Panc1 (cell line): ENCODE results near the gene CTSO. TPM values are rescaled to one million over a fixed set of nuclear protein-coding genes. Genes with fewer than 3 reads are reported as not detected.

Source experiments
- ATAC-seq: fragments of 200-7000 bp; cut with Tn5 transposase; 2 replicates; pipeline ENCODE4 v1.9.1; 2020; ENCODE audit warnings: mild to moderate bottlenecking, moderate library complexity
- BruUV-seq: library from RNA; stranded (reverse); fragments of 400-500 nt; replicated peaks from 2 replicates; lab custom pipeline; 2021; lab: Mats Ljungman, UMichigan
- CTCF ChIA-PET: fragments of 300-600 bp; sonication (Branson Sonifier 250); formaldehyde crosslinking; loops from one replicate; lab custom pipeline; 2022; ENCODE audit warnings: antibody characterized with exemption; lab: Charles Lee
- POLR2A ChIA-PET: fragments of 300-600 bp; sonication (Branson Sonifier 250); formaldehyde crosslinking; loops from one replicate; lab custom pipeline; 2022; ENCODE audit warnings: antibody characterized with exemption; lab: Charles Lee
- DNase-seq: peaks from one replicate; pipeline ENCODE4 v3.0.0-alpha.2; 2010; ENCODE audit warnings: low read depth, low spot score
- H3K27ac ChIP-seq: 2 replicates; pipeline ENCODE4 v1.5.1; 2011; ENCODE audit warnings: mild to moderate bottlenecking, low read length, inconsistent platforms
- H3K27me3 ChIP-seq: fragments of 200-500 bp; sonication (Bioruptor generic); 2 replicates; pipeline ENCODE4 v1.6.0; 2014; ENCODE audit warnings: low read length, inconsistent platforms; ENCODE audit not compliant: control insufficient read depth, insufficient read depth
- H3K36me3 ChIP-seq: fragments of 200-500 bp; sonication (Bioruptor generic); 2 replicates; pipeline ENCODE4 v1.5.1; 2014; ENCODE audit warnings: inconsistent platforms, mild to moderate bottlenecking, low read length, moderate library complexity; ENCODE audit not compliant: control insufficient read depth, insufficient read depth
- H3K4me1 ChIP-seq: 2 replicates; pipeline ENCODE4 v1.5.1; 2011; ENCODE audit warnings: inconsistent platforms, mild to moderate bottlenecking, low read length, moderate library complexity; ENCODE audit not compliant: control insufficient read depth, insufficient read depth
- H3K4me3 ChIP-seq, 2 experiments: 2 replicates each; pipeline ENCODE4 v1.5.1; 2011 to 2012; ENCODE audit warnings: low read depth in 2 of 2, low read length in 2 of 2, mild to moderate bottlenecking in 2 of 2, inconsistent platforms in 1 of 2, moderate library complexity in 1 of 2
- H3K9me3 ChIP-seq: fragments of 200-500 bp; sonication (Bioruptor generic); 2 replicates; pipeline ENCODE4 v1.5.1; 2014; ENCODE audit warnings: low read depth, mild to moderate bottlenecking, inconsistent platforms, low read length, moderate library complexity; ENCODE audit not compliant: control insufficient read depth, insufficient read depth
- POLR2AphosphoS5 ChIP-seq: IDR thresholded peaks from 2 replicates; pipeline ENCODE4 v1.6.1; 2012; ENCODE audit warnings: mild to moderate bottlenecking, low read depth, low read length, moderate library complexity
- SIN3A ChIP-seq: IDR thresholded peaks from 2 replicates; pipeline ENCODE4 v1.6.1; 2012; ENCODE audit warnings: low read depth, mild to moderate bottlenecking, low read length, moderate library complexity, borderline replicate concordance; ENCODE audit not compliant: insufficient read depth
- TCF7L2 ChIP-seq: IDR thresholded peaks from 2 replicates; pipeline ENCODE4 v1.6.1; 2011; ENCODE audit warnings: mild to moderate bottlenecking, low read depth, low read length, inconsistent platforms
- in situ Hi-C: cut with HindIII; loops from 2 replicates; pipeline ENCODE4 v1.10.0; 2016; ENCODE audit warnings: low sequenced_read_pairs, low pct_unique_long_range_greater_than_20kb
- intact Hi-C: fragments of 100-400 bp; cut with micrococcal nuclease; formaldehyde crosslinking; loops from one replicate; pipeline ENCODE4 v1.10.0; 2022; ENCODE audit not compliant: unreplicated experiment
- total RNA-seq: library from RNA; stranded (reverse); gene quantifications from one replicate; pipeline ENCODE4 v1.2.1, GENCODE V29; 2021; ENCODE audit not compliant: unreplicated experiment
- TF ChIP-seq, protein P1 (sequence below): fragments of 450-650 bp; IDR thresholded peaks from 2 replicates; pipeline ENCODE4 v1.5.1; 2017; ENCODE audit warnings: mild to moderate bottlenecking
- TF ChIP-seq, protein P2 (sequence below), 2 experiments: IDR thresholded peaks; 2 replicates each; pipeline ENCODE4 v1.6.1; 2011 to 2012; ENCODE audit warnings: low read depth in 2 of 2, control low read depth in 1 of 2, low read length in 1 of 2, mild to moderate bottlenecking in 1 of 2, moderate library complexity in 1 of 2; ENCODE audit not compliant: insufficient read depth in 1 of 2

Gene CTSO
- total RNA-seq, 1 experiment from 2014 or later: 3.3 TPM

- Histone ChIP-seq H3K27ac (no peak overlapping the region), H3K4me1 (no peaks in the 10 kb centered on the region)
- POLR2A ChIA-PET: no interaction called here
Measured at GRCh38 chr4:155966171-155966570, 12.5 kb upstream of the CTSO start.

GRCh38 chr4:155964016-155964891 is 10.6 kb upstream of the CTSO start:
- Histone ChIP-seq H3K36me3 (no peaks in the 10 kb centered on the region), H3K27me3 (no peaks in the 10 kb centered on the region), H3K27ac (no peak overlapping the region), H3K9me3 (no peaks in the 10 kb centered on the region), H3K4me3 (no peak overlapping the region), H3K4me1 (no peaks in the 10 kb centered on the region)
- ATAC-seq: no peak
- TF ChIP-seq TCF7L2 (no peak), SIN3A (no peak), POLR2AphosphoS5 (no peak)
- TF ChIP-seq, protein P1, sequence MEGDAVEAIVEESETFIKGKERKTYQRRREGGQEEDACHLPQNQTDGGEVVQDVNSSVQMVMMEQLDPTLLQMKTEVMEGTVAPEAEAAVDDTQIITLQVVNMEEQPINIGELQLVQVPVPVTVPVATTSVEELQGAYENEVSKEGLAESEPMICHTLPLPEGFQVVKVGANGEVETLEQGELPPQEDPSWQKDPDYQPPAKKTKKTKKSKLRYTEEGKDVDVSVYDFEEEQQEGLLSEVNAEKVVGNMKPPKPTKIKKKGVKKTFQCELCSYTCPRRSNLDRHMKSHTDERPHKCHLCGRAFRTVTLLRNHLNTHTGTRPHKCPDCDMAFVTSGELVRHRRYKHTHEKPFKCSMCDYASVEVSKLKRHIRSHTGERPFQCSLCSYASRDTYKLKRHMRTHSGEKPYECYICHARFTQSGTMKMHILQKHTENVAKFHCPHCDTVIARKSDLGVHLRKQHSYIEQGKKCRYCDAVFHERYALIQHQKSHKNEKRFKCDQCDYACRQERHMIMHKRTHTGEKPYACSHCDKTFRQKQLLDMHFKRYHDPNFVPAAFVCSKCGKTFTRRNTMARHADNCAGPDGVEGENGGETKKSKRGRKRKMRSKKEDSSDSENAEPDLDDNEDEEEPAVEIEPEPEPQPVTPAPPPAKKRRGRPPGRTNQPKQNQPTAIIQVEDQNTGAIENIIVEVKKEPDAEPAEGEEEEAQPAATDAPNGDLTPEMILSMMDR: no peak
- TF ChIP-seq, protein P2, sequence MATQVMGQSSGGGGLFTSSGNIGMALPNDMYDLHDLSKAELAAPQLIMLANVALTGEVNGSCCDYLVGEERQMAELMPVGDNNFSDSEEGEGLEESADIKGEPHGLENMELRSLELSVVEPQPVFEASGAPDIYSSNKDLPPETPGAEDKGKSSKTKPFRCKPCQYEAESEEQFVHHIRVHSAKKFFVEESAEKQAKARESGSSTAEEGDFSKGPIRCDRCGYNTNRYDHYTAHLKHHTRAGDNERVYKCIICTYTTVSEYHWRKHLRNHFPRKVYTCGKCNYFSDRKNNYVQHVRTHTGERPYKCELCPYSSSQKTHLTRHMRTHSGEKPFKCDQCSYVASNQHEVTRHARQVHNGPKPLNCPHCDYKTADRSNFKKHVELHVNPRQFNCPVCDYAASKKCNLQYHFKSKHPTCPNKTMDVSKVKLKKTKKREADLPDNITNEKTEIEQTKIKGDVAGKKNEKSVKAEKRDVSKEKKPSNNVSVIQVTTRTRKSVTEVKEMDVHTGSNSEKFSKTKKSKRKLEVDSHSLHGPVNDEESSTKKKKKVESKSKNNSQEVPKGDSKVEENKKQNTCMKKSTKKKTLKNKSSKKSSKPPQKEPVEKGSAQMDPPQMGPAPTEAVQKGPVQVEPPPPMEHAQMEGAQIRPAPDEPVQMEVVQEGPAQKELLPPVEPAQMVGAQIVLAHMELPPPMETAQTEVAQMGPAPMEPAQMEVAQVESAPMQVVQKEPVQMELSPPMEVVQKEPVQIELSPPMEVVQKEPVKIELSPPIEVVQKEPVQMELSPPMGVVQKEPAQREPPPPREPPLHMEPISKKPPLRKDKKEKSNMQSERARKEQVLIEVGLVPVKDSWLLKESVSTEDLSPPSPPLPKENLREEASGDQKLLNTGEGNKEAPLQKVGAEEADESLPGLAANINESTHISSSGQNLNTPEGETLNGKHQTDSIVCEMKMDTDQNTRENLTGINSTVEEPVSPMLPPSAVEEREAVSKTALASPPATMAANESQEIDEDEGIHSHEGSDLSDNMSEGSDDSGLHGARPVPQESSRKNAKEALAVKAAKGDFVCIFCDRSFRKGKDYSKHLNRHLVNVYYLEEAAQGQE (IDR thresholded peaks at IDR 0.05; ENCODE audit: insufficient read depth in 1 of 2, low read depth in 2 of 2, low read length in 1 of 2): no peak
- ChIA-PET POLR2A (no interaction called here), CTCF (no interaction called here)
- DNase-seq: no peak
- BruUV-seq: no TSS peak
- in situ Hi-C loops (no loop called here), intact Hi-C loops (no loop called here)

More at GRCh38 chr4:155966171-155966570, 12.5 kb upstream of the CTSO start:
- no peaks in the 10 kb centered on the region for H3K27me3 ChIP-seq
- no peak overlapping the region for H3K4me3 ChIP-seq
- DNase-seq (no peak), ATAC-seq (no peak)
- BruUV-seq: no TSS peak
- CTCF ChIA-PET: no interaction called here
- TF ChIP-seq TCF7L2: no peak
- H3K36me3 ChIP-seq: no peaks in the 10 kb centered on the region
- in situ Hi-C loops: no loop called here
- intact Hi-C loops: no loop called here
- no peaks in the 10 kb centered on the region for H3K9me3 ChIP-seq

GRCh38 chr4:155962767-155963166 is 9.1 kb upstream of the CTSO start:
- Histone ChIP-seq H3K4me1 (no peaks in the 10 kb centered on the region), H3K27me3 (no peaks in the 10 kb centered on the region), H3K9me3 (no peaks in the 10 kb centered on the region), H3K27ac (no peak overlapping the region), H3K4me3 (no peak overlapping the region), H3K36me3 (no peaks in the 10 kb centered on the region)
- in situ Hi-C loops: no loop called here
- intact Hi-C loops: no loop called here
- TF ChIP-seq SIN3A: no peak
- TF ChIP-seq, protein P2 (IDR thresholded peaks at IDR 0.05; ENCODE audit: insufficient read depth in 1 of 2, low read depth in 2 of 2, low read length in 1 of 2): no peak
- TF ChIP-seq TCF7L2: no peak
- TF ChIP-seq, protein P1: no peak
- no peak for TF ChIP-seq POLR2AphosphoS5
- POLR2A ChIA-PET: no interaction called here
- CTCF ChIA-PET: no interaction called here
- no TSS peak for BruUV-seq
- no peak for ATAC-seq
- no peak for DNase-seq
